Endodermal cell (in vitro differentiated cells): ENCODE results near the gene SPATA32. TPM values are rescaled to one million over a fixed set of nuclear protein-coding genes. Genes with fewer than 3 reads are reported as not detected.

Experiments
- DNase-seq: peaks from one replicate; pipeline ENCODE4 v3.0.0-alpha.2; 2017
- H3K27ac ChIP-seq: 2 replicates; pipeline ENCODE4 v1.5.1; 2013; ENCODE audit warnings: mild to moderate bottlenecking, low read depth, low read length, moderate library complexity
- H3K27me3 ChIP-seq: 2 replicates; pipeline ENCODE4 v1.6.1; 2013; ENCODE audit warnings: mild to moderate bottlenecking, low read length, moderate library complexity; ENCODE audit not compliant: insufficient read depth, control insufficient read depth, poor library complexity, severe bottlenecking
- H3K36me3 ChIP-seq: 2 replicates; pipeline ENCODE4 v1.7.0; 2013; ENCODE audit warnings: mild to moderate bottlenecking, low read length, moderate library complexity; ENCODE audit not compliant: control insufficient read depth, insufficient read depth
- H3K4me1 ChIP-seq: one replicate; pipeline ENCODE4 v1.7.0; 2013; ENCODE audit warnings: low read length; ENCODE audit not compliant: control insufficient read depth, insufficient read depth
- H3K4me3 ChIP-seq: 2 replicates; pipeline ENCODE4 v1.5.1; 2013; ENCODE audit warnings: mild to moderate bottlenecking, low read length, moderate library complexity
- H3K9ac ChIP-seq: 2 replicates; pipeline ENCODE4 v1.6.1; 2013; ENCODE audit warnings: mild to moderate bottlenecking, low read length, moderate library complexity; ENCODE audit not compliant: poor library complexity, severe bottlenecking; ENCODE audit errors: extremely low read depth
- H3K9me3 ChIP-seq: 2 replicates; pipeline ENCODE4 v1.6.1; 2013; ENCODE audit warnings: mild to moderate bottlenecking, low read length, moderate library complexity; ENCODE audit not compliant: control insufficient read depth
- H3K27ac Mint-ChIP-seq: 2 replicates; pipeline ENCODE4 v1.8.0; 2020; ENCODE audit warnings: mixed read lengths
- H3K27me3 Mint-ChIP-seq: 2 replicates; pipeline ENCODE4 v1.8.0; 2021; ENCODE audit warnings: mild to moderate bottlenecking, mixed read lengths; ENCODE audit not compliant: insufficient read depth
- H3K36me3 Mint-ChIP-seq: 2 replicates; pipeline ENCODE4 v1.8.0; 2020; ENCODE audit warnings: low read depth, mixed read lengths
- H3K4me1 Mint-ChIP-seq: 2 replicates; pipeline ENCODE4 v1.8.0; 2020; ENCODE audit warnings: mixed read lengths
- H3K4me3 Mint-ChIP-seq: 2 replicates; pipeline ENCODE4 v1.8.0; 2020; ENCODE audit warnings: mild to moderate bottlenecking, moderate library complexity, mixed read lengths
- H3K9me3 Mint-ChIP-seq: 2 replicates; pipeline ENCODE4 v1.8.0; 2020; ENCODE audit warnings: mild to moderate bottlenecking, mixed read lengths
- CTCF ChIP-seq: fragments of 200-600 bp; sonication (generic); conservative IDR thresholded peaks from 2 replicates; pipeline ENCODE4 v1.5.0; 2021; ENCODE audit warnings: antibody characterized with exemption, mild to moderate bottlenecking
- WGBS, 2 experiments: methylation state at CpG; one replicate each; pipeline versions ENCODE4 v1.1.5 to v1.1.7; 2013; ENCODE audit warnings: missing lambda C conversion rate in 2 of 2, mixed read lengths in 1 of 2; ENCODE audit not compliant: insufficient coverage in 1 of 2, insufficient read length in 1 of 2; 5-methylcytosine and 5-hydroxymethylcytosine counted together
- total RNA-seq, 2 donors: library from RNA; stranded (reverse); fragmentation: NEBNext Ultra II Directional in 1 of 2; extraction: Animal tissue kit (Norgen Biotek cat#: 25700) in 1 of 2; gene quantifications; 2 replicates in 1 of 2; 3 replicates in 1 of 2; pipeline ENCODE4 v1.2.1, GENCODE V29; 2021

The SPATA32 gene
- total RNA-seq, 2 donors from 2014 or later, result 0.18 TPM; not detected in 1

GRCh38 chr17:45267436-45268055 is 5.7 kb upstream of the SPATA32 start:
- no peaks in the 10 kb centered on the region for H3K4me1 Mint-ChIP-seq
- Histone ChIP-seq H3K9ac (no peak overlapping the region), H3K9me3 (no peaks in the 10 kb centered on the region), H3K4me1 (peaks cover 1% of the 10 kb centered on the region), H3K36me3 (peaks cover 47% of the 10 kb centered on the region), H3K4me3 (no peak overlapping the region), H3K27ac (no peak overlapping the region), H3K27me3 (no peaks in the 10 kb centered on the region)
- 89 to 97% methylated on average over 5 to 9 of the region's 10 CpGs for WGBS, 2 experiments
- peak overlapping the region; percentile 44 for H3K27ac Mint-ChIP-seq
- no peaks in the 10 kb centered on the region for H3K9me3 Mint-ChIP-seq
- no peak overlapping the region for H3K4me3 Mint-ChIP-seq
- no peaks in the 10 kb centered on the region for H3K27me3 Mint-ChIP-seq
- TF ChIP-seq CTCF, result no peak
- no peak for DNase-seq
- H3K36me3 Mint-ChIP-seq, result peaks cover 45% of the 10 kb centered on the region

- 93 to 94% methylated on average over 9 to 13 of the region's 13 CpGs for WGBS, 2 experiments
- Mint-ChIP-seq H3K9me3 (no peaks in the 10 kb centered on the region), H3K4me1 (peaks cover under 1% of the 10 kb centered on the region), H3K27me3 (peaks cover 1% of the 10 kb centered on the region), H3K36me3 (peaks cover 45% of the 10 kb centered on the region), H3K4me3 (no peak overlapping the region), H3K27ac (no peak overlapping the region)
- Histone ChIP-seq H3K36me3 (peaks cover 47% of the 10 kb centered on the region), H3K4me3 (no peak overlapping the region), H3K4me1 (peaks cover 6% of the 10 kb centered on the region), H3K27ac (no peak overlapping the region), H3K9me3 (no peaks in the 10 kb centered on the region), H3K27me3 (peaks cover 2% of the 10 kb centered on the region), H3K9ac (no peak overlapping the region)
- TF ChIP-seq CTCF, result no peak
- no peak for DNase-seq
Observed at GRCh38 chr17:45266372-45266926, 4.6 kb upstream of the SPATA32 start.

GRCh38 chr17:45265821-45266220 is 3.9 kb upstream of the SPATA32 start:
- WGBS, 2 experiments, result 94% methylated on average over 1 of the region's 1 CpG; no CpG with 5 or more reads in 1 of the 2 experiments
- Mint-ChIP-seq H3K36me3 (peaks cover 42% of the 10 kb centered on the region), H3K27ac (no peak overlapping the region), H3K4me1 (peaks cover 2% of the 10 kb centered on the region), H3K9me3 (no peaks in the 10 kb centered on the region), H3K27me3 (peaks cover 5% of the 10 kb centered on the region), H3K4me3 (no peak overlapping the region)
- H3K4me1 ChIP-seq, result peaks cover 6% of the 10 kb centered on the region
- TF ChIP-seq CTCF, result no peak
- H3K27ac ChIP-seq, result no peak overlapping the region
- no peaks in the 10 kb centered on the region for H3K9me3 ChIP-seq
- no peak for DNase-seq
- H3K27me3 ChIP-seq, result peaks cover 8% of the 10 kb centered on the region
- H3K4me3 ChIP-seq, result no peak overlapping the region
- H3K36me3 ChIP-seq, result peaks cover 47% of the 10 kb centered on the region
- no peak overlapping the region for H3K9ac ChIP-seq
